NCI-H146 treated with DMSO at 0.1 percent for 48 hours (cell line): Measurements from ENCODE around the gene PRR20D.
"Not testable (repeated sequence)": the region's sequence is repeated elsewhere in the genome, so short reads cannot be mapped to it uniquely, and the experiment has no call there.

ENCODE experiments used
- DNase-seq: peaks from one replicate; lab custom pipeline; 2025; ENCODE audit not compliant: unreplicated experiment; lab: John Stamatoyannopoulos, UW

The PRR20D gene

GRCh38 chr13:57160332-57160731, at the start of gene PRR20D:
Gene PRR20D, plus strand, starts transcription at chr13:57160632. Its CDS starts 387 bp downstream, at chr13:57161019.
- not testable (repeated sequence) for DNase-seq

- DNase-seq = no peak
Observed at GRCh38 chr13:57114945-57115344, 45.5 kb upstream of the PRR20D start.

GRCh38 chr13:57123681-57124080, 36.8 kb upstream of the PRR20D start:
- no peak for DNase-seq

GRCh38 chr13:57128909-57129308, 31.5 kb upstream of the PRR20D start:
- DNase-seq = no peak

- DNase-seq = no peak
Observed at GRCh38 chr13:57136093-57136492, 24.3 kb upstream of the PRR20D start.

GRCh38 chr13:57137585-57137984, 22.8 kb upstream of the PRR20D start:
- DNase-seq = no peak

- no peak for DNase-seq
Observed at GRCh38 chr13:57138988-57139387, 21.4 kb upstream of the PRR20D start.

- DNase-seq = not testable (repeated sequence)
Observed at GRCh38 chr13:57139781-57140180, 20.7 kb upstream of the PRR20D start.

GRCh38 chr13:57140235-57140968, 20.0 kb upstream of the PRR20D start, which contains the start of gene PRR20A:
Gene PRR20A, plus strand, starts transcription at chr13:57140918. Its CDS starts 387 bp downstream, at chr13:57141305.
- DNase-seq = not testable (repeated sequence)

GRCh38 chr13:57147188-57147587, 13.2 kb upstream of the PRR20D start, which contains the start of gene PRR20B:
Gene PRR20B, plus strand, starts transcription at chr13:57147488. Its CDS starts 387 bp downstream, at chr13:57147875.
- DNase-seq = not testable (repeated sequence)

GRCh38 chr13:57148106-57148505, 12.3 kb upstream of the PRR20D start:
- not testable (repeated sequence) for DNase-seq

- not testable (repeated sequence) for DNase-seq
Observed at GRCh38 chr13:57153761-57154160, 6.7 kb upstream of the PRR20D start, which contains the start of gene PRR20C. Gene PRR20C, plus strand, starts transcription at chr13:57154061. Its CDS starts 387 bp downstream, at chr13:57154448.

- not testable (repeated sequence) for DNase-seq
Observed at GRCh38 chr13:57166897-57167296, 6.5 kb downstream of the PRR20D start, which contains the start of gene PRR20E. Gene PRR20E, plus strand, starts transcription at chr13:57167197. Its CDS starts 387 bp downstream, at chr13:57167584.

GRCh38 chr13:57191667-57192066, 31.2 kb downstream of the PRR20D start:
- no peak for DNase-seq

- DNase-seq = no peak
Observed at GRCh38 chr13:57212989-57213388, 52.6 kb downstream of the PRR20D start.
